ENCODE results near the gene ZFP91.

- TF ChIP-seq ELF4 (IDR thresholded peaks at IDR 0.05) (no peak), ARNT (IDR thresholded peaks at IDR 0.05) (no peak), PKNOX1 (IDR thresholded peaks at IDR 0.05) (no peak), BHLHE40 (IDR thresholded peaks at IDR 0.05; ENCODE audit: borderline replicate concordance) (no peak), HDGF (IDR thresholded peaks at IDR 0.05; ENCODE audit: borderline replicate concordance) (no peak), TARDBP (IDR thresholded peaks at IDR 0.05) (no peak), FOXA1 (IDR thresholded peaks at IDR 0.05) (no peak), L3MBTL2 (conservative IDR thresholded peaks at IDR 0.05) (no peak)
Measured at GRCh38 chr11:58615559-58615958, 36.7 kb downstream of the ZFP91 start.
